CD14-positive monocyte (primary cell): Measurements from ENCODE around the gene TMEM222. TPM values are rescaled to one million over a fixed set of nuclear protein-coding genes. Genes with fewer than 3 reads are reported as not detected.

Experiments used
- DNase-seq, 3 donors: peaks; one replicate each; pipeline ENCODE4 v3.0.0-alpha.2; 2011 to 2022
- H2AFZ ChIP-seq: 2 replicates; pipeline ENCODE4 v1.6.0; 2012; ENCODE audit warnings: mild to moderate bottlenecking, low read depth, low read length, inconsistent platforms; ENCODE audit not compliant: insufficient read depth, poor library complexity, severe bottlenecking
- H3K27ac ChIP-seq, 2 donors: 1 replicate in 1 of 2; 2 replicates in 1 of 2; pipeline ENCODE4 v1.5.1; 2012 to 2013; ENCODE audit warnings: low read length in 2 of 2, control low read depth in 1 of 2, inconsistent platforms in 1 of 2, low read depth in 1 of 2, mild to moderate bottlenecking in 1 of 2
- H3K27me3 ChIP-seq, 2 donors: one replicate each; pipeline versions ENCODE4 v1.6.0 to v1.6.1; 2011 to 2013; ENCODE audit warnings: low read length in 2 of 2; ENCODE audit not compliant: control insufficient read depth in 2 of 2, insufficient read depth in 2 of 2
- H3K36me3 ChIP-seq, 2 donors: replicated peaks in 1 of 2; 1 replicate in 1 of 2; 2 replicates in 1 of 2; pipeline versions ENCODE4 v1.5.1 to v1.6.1; 2012 to 2013; ENCODE audit warnings: low read length in 2 of 2, control low read depth in 1 of 2, inconsistent platforms in 1 of 2, mild to moderate bottlenecking in 1 of 2; ENCODE audit not compliant: insufficient read depth in 2 of 2, control insufficient read depth in 1 of 2
- H3K4me1 ChIP-seq, 2 donors: 1 replicate in 1 of 2; 2 replicates in 1 of 2; pipeline versions ENCODE4 v1.5.1 to v1.6.1; 2012 to 2013; ENCODE audit warnings: low read length in 2 of 2, control low read depth in 1 of 2, inconsistent platforms in 1 of 2, mild to moderate bottlenecking in 1 of 2, moderate library complexity in 1 of 2; ENCODE audit not compliant: insufficient read depth in 2 of 2, control insufficient read depth in 1 of 2
- H3K4me2 ChIP-seq: replicated peaks from 2 replicates; pipeline ENCODE3; 2012; ENCODE audit warnings: low read length, moderate library complexity, mild to moderate bottlenecking; ENCODE audit not compliant: poor library complexity, severe bottlenecking; ENCODE audit errors: extremely low read depth
- H3K4me3 ChIP-seq, 3 experiments: fragments of 200-600 bp in 1 of 3; sonication (generic) in 1 of 3; replicated peaks in 1 of 3; 1 replicate in 2 of 3; 2 replicates in 1 of 3; pipeline ENCODE4 v1.5.1; 2011 to 2013; ENCODE audit warnings: low read length in 3 of 3, mild to moderate bottlenecking in 3 of 3, control low read depth in 2 of 3, low read depth in 2 of 3, inconsistent platforms in 1 of 3, moderate library complexity in 1 of 3
- H3K79me2 ChIP-seq: 2 replicates; pipeline ENCODE4 v1.6.0; 2012; ENCODE audit warnings: mild to moderate bottlenecking, control low read depth, inconsistent platforms, low read length, moderate library complexity; ENCODE audit not compliant: insufficient read depth
- H3K9ac ChIP-seq: 2 replicates; pipeline ENCODE4 v1.6.0; 2017; ENCODE audit warnings: low read length, mild to moderate bottlenecking; ENCODE audit not compliant: insufficient read depth, poor library complexity, severe bottlenecking
- H3K9me3 ChIP-seq, 2 donors: replicated peaks in 1 of 2; 1 replicate in 1 of 2; 2 replicates in 1 of 2; pipeline versions ENCODE4 v1.5.1 to v1.6.1; 2012 to 2013; ENCODE audit warnings: low read length in 2 of 2, control low read depth in 1 of 2; ENCODE audit not compliant: control insufficient read depth in 1 of 2, insufficient read depth in 1 of 2
- H4K20me1 ChIP-seq: 2 replicates; pipeline ENCODE4 v1.6.0; 2012; ENCODE audit warnings: mild to moderate bottlenecking, low read length, control low read depth, moderate library complexity; ENCODE audit not compliant: insufficient read depth
- H3K27ac Mint-ChIP-seq, 7 donors: one replicate each; pipeline ENCODE4 v1.8.0; 2020; ENCODE audit warnings: mild to moderate bottlenecking in 7 of 7, mixed read lengths in 7 of 7, moderate library complexity in 6 of 7, inconsistent platforms in 2 of 7
- H3K27me3 Mint-ChIP-seq, 3 donors: one replicate each; pipeline ENCODE4 v1.8.0; 2021 to 2022; ENCODE audit warnings: low read depth in 3 of 3, mild to moderate bottlenecking in 3 of 3, mixed read lengths in 3 of 3, moderate library complexity in 3 of 3, inconsistent platforms in 1 of 3
- H3K36me3 Mint-ChIP-seq, 2 donors: one replicate each; pipeline ENCODE4 v1.8.0; 2020; ENCODE audit warnings: mixed read lengths in 2 of 2, inconsistent platforms in 1 of 2, mild to moderate bottlenecking in 1 of 2
- H3K4me1 Mint-ChIP-seq: one replicate; pipeline ENCODE4 v1.8.0; 2020; ENCODE audit warnings: mild to moderate bottlenecking, mixed read lengths
- H3K4me3 Mint-ChIP-seq, 2 donors: one replicate each; pipeline ENCODE4 v1.8.0; 2020; ENCODE audit warnings: mild to moderate bottlenecking in 2 of 2, mixed read lengths in 2 of 2, moderate library complexity in 1 of 2
- H3K9me3 Mint-ChIP-seq, 7 donors: one replicate each; pipeline ENCODE4 v1.8.0; 2020 to 2022; ENCODE audit warnings: mixed read lengths in 7 of 7, mild to moderate bottlenecking in 6 of 7, moderate library complexity in 6 of 7, inconsistent platforms in 2 of 7
- CTCF ChIP-seq: fragments of 200-600 bp; IDR thresholded peaks from one replicate; pipeline ENCODE4 v1.8.0; 2022; ENCODE audit warnings: antibody characterized with exemption, mild to moderate bottlenecking
- WGBS: methylation state at CpG from one replicate; pipeline ENCODE4 v1.1.5; 2013; ENCODE audit warnings: missing lambda C conversion rate; ENCODE audit not compliant: insufficient coverage; 5-methylcytosine and 5-hydroxymethylcytosine counted together
- intact Hi-C, 2 donors: fragments of 100-400 bp; cut with micrococcal nuclease; formaldehyde crosslinking; loops; one replicate each; pipeline versions ENCODE4 v1.15.0 to v1.15.1; 2023
- polyA plus RNA-seq, 3 donors: library from polyadenylated mRNA; depleted of rRNA in 1 of 3; unstranded in 2 of 3; stranded (reverse) in 1 of 3; fragments of 300-500 nt in 2 of 3; fragments of >200 nt in 1 of 3; fragmentation: Illumina TruSeq in 2 of 3; gene quantifications; 1 replicate in 2 of 3; 2 replicates in 1 of 3; pipeline ENCODE4 v1.2.3, GENCODE V29; 2012 to 2021

The TMEM222 gene
- polyA plus RNA-seq, 3 donors: 23.2 to 29.0 (median 24.6) TPM

GRCh38 chr1:27306071-27306470 lies 15.9 kb upstream of the TMEM222 start:
- Histone ChIP-seq H3K4me3 (no peak overlapping the region), H3K4me1 (peaks cover under 1 to 1% of the 10 kb centered on the region in 2 donors), H3K36me3 (peaks cover 48 to 70% of the 10 kb centered on the region in 2 donors), H4K20me1 (peaks cover 3% of the 10 kb centered on the region), H3K9ac (no peak overlapping the region), H3K9me3 (no peaks in the 10 kb centered on the region), H2AFZ (no peak overlapping the region), H3K27ac (no peak overlapping the region), H3K27me3 (no peaks in the 10 kb centered on the region), H3K4me2 (no peak overlapping the region), H3K79me2 (no peaks in the 10 kb centered on the region)
- Mint-ChIP-seq H3K9me3 (no peaks in the 10 kb centered on the region), H3K27ac (no peak overlapping the region), H3K4me3 (no peak overlapping the region), H3K4me1 (peaks cover under 1% of the 10 kb centered on the region), H3K27me3 (no peaks in the 10 kb centered on the region), H3K36me3 (peaks cover 58 to 68% of the 10 kb centered on the region in 2 donors)
- 96% methylated on average over 8 of the region's 11 CpGs for WGBS
- DNase-seq: no peak
- intact Hi-C loops: loop anchor here in 1 of 2 donors (10.0 kb wide), 2 partner anchors 299 to 369 kb away; partner anchors contain the start of genes AHDC1 and IFI6
- TF ChIP-seq CTCF: no peak

GRCh38 chr1:27306892-27307761 lies 14.8 kb upstream of the TMEM222 start:
- Histone ChIP-seq H2AFZ (no peak overlapping the region), H3K4me3 (no peak overlapping the region), H4K20me1 (no peaks in the 10 kb centered on the region), H3K36me3 (peaks cover 38 to 64% of the 10 kb centered on the region in 2 donors), H3K9ac (no peak overlapping the region), H3K9me3 (no peaks in the 10 kb centered on the region), H3K27me3 (no peaks in the 10 kb centered on the region), H3K79me2 (no peaks in the 10 kb centered on the region), H3K4me2 (no peak overlapping the region), H3K4me1 (no peaks in the 10 kb centered on the region), H3K27ac (no peak overlapping the region)
- H3K4me1 Mint-ChIP-seq: no peaks in the 10 kb centered on the region
- WGBS: 90% methylated on average over 5 of the region's 11 CpGs
- peaks cover 49 to 63% of the 10 kb centered on the region in 2 donors for H3K36me3 Mint-ChIP-seq
- H3K4me3 Mint-ChIP-seq: no peak overlapping the region
- H3K27me3 Mint-ChIP-seq: no peaks in the 10 kb centered on the region
- DNase-seq: no peak
- H3K9me3 Mint-ChIP-seq: no peaks in the 10 kb centered on the region
- H3K27ac Mint-ChIP-seq: peak overlapping the region in 1 of 7 donors; percentile 4
- intact Hi-C loops: loop anchor here in 1 of 2 donors (10.0 kb wide), 2 partner anchors 298 to 368 kb away; partner anchors contain the start of genes AHDC1 and IFI6
- TF ChIP-seq CTCF: no peak
